HG02642 (cell line): Measurements from ENCODE around the gene CETP.
"Not testable (repeated sequence)": the region's sequence is repeated elsewhere in the genome, so short reads cannot be mapped to it uniquely, and the experiment has no call there.

ENCODE experiments used
- ATAC-seq: cut with Tn5 transposase; IDR thresholded peaks from one replicate; pipeline ENCODE4 v1.9.1; 2021; ENCODE audit warnings: mild to moderate bottlenecking; ENCODE audit not compliant: unreplicated experiment, poor library complexity

The CETP gene

DNA sequence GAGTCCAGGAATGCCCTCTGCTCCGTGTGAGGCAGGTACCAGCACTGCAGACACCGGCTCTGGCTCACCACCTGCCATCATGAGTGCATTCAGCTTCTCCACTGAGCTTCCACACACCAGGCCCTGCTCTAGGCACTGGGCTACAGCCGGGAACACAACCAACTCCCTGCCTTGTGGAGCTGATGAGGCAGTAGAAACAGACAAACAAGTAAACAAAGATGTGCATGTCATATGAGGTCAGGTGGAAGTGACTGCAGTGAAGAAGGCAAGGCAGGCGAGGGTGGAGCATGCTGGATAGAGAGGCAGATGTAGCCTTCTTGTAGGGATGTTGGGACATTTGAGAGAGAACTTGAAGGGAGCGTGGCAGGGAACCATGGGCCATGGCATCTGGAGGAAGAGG, 32.6 kb downstream of the CETP start:
- no peak for ATAC-seq

DNA sequence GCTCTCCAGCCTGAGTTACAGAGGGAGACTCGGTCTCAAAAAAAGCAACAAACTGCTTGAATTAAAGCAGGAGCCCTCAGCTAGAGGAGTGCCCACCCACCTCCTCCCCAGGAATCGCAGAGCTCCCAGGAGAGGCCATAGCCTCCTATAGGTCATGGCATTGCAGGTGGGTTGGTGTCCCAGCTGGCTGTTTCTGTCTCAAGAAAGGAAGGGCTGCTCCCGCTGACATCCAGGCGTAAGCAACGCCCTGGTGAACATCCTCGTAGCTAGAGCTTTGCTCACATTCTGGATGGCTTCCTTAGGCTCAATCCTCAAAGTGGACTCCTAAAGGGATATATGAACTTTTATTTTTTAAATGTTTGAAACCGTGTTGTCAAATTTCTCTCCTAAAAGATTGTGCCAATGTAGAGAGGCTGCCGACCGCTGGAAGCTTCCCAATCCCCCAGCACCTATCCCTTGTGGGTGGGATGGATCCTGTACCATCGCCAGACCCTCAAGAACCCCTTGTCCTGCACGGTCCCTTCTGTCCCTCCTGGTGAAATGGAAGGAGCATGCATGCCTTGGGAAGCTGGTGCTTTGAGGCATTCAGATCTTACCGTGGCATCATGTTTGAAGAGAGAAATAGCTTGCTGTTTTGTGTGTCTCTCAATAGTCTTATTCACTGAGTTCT, 33.5 kb downstream of the CETP start:
- no peak for ATAC-seq

GRCh38 chr16:56997264-56997663, 35.5 kb downstream of the CETP start:
- no peak for ATAC-seq

- no peak for ATAC-seq
Observed at GRCh38 chr16:56997931-56998330, 36.2 kb downstream of the CETP start.

DNA sequence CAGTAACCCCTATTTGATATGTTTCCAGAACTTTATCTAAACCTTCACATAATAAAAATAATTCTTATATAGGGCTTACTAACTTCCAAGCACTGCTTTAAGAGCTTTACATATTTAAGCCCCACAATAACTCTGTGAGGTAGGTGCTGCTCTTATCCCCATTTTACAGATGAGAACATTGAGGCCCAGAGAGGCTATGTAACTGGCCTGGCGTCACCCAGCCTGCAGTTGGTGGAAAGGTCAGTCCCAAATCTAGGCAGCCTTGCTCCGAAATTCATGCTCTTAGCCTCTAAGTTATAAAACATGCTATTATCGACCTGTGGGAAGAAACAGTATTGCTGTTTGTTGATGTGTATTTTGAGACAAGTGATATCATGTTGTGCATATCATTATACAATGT, 36.6 kb downstream of the CETP start:
- no peak for ATAC-seq

DNA sequence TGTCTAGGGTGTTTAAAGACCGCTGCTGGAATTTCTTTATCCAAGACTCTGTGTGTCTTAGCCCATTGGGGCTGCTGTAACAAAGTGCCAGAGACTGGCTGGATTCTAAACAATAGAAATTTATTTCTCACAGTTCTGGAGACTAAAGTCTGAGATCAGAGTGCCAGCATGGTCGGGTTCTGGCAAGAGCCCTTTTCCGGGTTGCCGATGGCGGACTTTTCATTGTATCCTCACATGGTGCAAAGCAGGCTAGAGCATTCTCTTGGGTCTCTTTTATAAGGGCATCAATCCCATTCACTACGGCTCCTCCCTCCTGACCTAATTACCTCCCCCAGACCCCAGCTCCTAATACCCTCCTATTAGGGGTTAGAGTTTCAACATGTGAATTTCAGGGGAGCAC, 37.1 kb downstream of the CETP start:
- no peak for ATAC-seq

DNA sequence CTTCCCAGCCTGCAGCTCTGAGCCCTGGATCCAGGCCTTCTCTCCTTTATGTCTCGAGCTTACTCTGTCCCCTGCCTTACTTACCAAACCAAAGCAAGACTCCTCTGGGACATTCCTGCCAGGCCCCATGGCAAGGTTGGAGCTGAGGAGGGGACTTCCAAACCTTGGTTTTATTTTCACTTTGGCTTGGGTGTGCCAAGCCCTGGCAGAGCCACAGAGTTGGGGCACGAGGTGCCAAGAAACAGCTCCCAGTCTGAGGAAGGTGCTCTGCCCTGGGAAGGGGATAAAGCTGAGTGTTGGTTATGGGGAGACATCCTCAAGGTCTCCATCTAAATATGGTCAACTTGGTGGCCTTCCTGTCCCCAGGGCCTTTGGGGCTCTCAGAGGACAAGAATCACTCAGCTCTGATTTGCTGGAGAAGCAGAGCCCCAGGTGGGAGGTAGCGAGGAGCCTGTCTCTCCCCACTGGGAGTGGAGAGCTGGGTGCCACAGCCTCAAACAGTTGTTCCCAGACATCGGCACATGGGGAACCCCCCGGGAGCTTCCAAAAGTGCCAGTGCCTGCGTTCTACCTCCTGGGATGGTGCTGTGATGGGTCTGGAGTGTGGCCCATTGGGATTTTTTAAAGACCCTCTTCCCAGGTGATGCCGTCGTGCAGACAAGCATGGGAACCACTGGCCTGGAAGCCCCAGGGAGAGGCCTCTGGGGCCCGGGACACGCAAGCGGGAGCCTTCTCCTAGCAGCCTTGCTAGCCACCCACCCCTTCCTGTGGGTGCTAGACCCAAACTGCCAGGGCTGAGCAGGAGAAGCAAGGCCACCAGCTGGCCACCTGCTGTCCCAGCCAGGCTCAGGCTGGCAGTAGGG, 37.9 kb downstream of the CETP start:
- peak; percentile 30 for ATAC-seq

DNA sequence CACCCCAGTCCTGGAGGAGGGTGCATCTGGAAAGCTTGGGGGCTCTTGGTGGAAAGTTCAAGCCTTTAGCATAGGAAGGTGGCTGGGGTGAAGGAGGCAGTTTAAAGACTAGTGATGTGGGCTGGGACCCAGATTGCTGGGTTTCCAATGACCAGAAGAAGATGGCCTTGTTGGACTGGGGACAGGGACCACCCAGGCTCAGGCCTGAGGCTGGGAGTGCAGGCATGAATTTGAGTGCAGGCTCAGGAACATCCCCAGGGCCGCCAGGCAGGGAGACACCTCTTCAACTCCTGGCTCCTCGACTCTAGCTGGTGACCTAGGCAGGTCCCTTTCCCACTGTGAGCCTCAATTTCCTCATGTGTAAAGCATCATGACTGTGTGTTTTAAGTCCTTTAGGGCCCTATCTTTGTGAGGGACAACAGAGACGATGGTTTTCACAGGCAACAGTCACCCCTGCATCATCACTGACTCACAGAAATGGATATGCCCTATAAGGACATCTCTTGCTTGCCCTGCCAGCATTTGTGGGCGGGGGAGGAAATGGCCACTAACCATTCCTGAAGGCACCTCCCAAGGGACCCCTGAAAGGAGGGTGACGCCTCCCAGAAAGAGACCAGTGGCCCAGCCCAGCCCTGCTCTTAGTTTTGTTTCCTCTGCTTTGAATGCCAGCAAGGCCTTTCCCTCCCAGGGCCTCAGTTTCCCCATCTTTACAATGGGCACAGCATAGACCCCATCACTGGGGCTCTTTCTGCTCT, 38.7 kb downstream of the CETP start:
- ATAC-seq = peak; percentile 43

DNA sequence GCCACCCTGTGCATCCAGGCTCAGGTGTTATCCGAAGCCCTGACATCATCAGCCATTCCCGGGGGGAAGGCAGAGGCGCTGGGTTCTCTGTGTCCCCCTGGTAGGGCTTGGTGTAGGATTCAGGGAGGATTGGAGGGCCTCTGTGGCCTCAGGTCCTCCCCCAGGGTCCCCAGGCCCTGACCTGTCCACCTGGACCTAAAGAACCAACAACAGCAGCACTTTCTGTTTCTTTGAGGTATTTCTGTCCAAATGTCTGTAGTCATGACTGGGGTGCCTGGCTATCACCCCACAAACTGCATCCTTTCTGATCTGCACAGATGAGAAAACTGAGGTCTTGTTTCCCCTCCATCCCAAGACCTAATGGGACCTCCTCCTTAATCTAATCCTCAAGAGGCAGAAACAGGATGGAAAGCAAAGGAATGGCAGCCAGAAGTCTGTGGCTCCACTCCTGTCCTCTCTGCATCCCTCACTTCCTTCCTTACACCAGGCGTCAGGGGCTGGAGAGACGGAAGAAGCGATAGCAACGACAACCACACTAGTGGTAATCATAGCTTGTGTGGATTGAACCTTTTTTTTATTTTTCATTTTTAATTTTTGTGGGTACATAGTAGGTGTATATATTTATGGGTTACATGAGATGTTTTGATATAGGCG, 39.4 kb downstream of the CETP start:
- no peak for ATAC-seq

DNA sequence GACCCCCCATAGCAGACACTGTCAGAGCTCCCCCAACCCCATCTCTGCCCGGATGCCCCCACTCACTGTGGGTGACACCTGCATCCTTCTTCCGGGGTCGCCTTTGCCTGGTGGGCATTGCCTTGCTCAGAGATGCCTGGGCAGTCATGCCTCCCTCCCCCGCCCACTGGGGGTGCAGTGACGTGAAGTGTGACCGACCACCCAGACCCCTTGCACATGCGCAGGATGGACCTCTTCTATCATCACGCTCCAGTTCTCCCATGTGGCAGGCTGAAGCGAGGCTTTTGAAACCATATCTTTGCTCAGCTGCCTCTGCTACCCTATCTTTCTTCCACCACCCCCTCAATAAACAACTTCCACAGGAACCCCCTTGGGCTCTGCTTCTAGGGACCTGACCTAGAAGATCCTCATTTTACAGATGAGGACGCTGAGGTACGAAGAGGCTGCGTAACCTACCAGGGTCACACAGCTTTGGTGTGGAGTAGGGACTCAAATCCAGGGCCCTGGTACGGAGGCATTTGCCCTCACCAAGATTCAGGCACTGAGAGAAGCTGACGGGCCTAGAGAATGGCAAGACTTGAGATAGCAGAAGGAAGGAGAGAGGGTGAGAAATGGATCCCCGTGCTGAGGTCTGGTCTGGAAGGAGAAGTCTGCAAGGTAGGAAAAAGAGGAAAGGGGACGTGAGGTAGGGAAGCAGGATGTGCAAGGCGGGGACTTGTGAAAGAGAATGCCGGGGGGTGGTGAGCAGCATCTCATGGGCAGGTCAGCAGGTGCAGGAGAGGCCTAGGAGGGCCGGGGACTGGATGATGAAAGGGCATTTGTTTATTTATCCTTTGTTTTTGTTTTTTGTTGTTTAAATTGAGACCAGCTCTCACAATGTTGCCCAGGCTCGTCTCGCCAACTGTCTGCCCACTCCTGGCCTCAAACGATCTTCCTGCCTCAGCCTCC, 42.0 kb downstream of the CETP start:
- ATAC-seq = no peak

DNA sequence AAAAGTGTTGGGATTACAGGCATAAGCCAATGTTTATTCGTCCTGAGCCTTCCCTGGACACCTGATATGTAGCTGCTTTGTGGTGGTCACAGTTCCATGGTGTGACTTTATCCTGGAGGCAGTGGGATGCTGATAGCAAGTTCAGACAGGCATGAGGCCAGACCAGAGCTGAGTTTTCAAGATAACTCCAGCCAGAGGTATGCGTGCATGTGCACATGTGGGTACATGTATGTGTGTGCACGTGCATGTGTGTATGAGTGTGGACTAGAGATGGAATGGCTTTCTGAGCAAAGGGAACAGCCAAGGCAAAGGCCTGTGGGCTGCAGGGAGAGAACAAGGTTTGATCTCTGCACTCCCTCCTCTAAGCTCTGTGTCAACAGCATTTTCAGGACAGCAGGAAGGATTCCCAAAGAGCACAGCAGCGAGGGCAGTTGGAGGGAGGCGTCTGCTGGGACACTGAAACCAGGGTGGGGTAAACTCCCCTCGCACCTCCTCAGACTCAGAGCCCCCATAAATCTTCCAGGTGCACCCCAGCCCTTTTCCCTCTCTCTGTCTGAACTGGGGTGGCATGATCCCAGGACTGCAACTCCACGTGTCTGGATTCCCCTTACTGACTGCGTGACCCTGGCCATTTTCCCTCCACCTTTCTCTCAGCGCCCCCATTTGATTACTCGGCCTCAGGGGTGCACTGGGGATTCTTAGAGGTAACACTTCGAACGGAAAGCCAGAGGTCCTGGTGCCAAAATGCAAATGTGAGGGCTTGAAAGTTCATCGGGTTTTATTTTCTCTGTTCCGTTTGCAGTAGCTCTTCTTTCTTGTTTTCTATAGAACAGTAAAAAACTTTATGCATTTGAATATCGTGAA, 42.9 kb downstream of the CETP start:
- no peak for ATAC-seq

DNA sequence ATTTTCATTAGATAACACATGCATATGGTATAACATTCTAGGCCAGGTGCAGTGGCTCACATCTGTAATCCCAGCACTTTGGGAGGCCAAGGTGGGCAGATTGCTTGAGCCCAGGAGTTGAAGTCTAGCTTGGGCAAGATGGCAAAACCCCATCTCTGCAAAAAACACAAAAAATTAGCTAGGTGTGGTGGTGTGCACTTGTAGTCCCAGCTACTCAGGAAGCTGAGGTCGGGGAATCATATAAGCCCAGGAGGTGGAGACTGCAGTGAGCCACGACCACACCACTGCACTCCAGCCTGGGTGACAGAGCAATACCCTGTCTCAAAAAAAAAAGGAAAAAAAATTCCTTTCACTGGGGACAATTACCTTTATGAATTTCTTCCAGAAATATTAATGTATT, 43.8 kb downstream of the CETP start:
- ATAC-seq = not testable (repeated sequence)

DNA sequence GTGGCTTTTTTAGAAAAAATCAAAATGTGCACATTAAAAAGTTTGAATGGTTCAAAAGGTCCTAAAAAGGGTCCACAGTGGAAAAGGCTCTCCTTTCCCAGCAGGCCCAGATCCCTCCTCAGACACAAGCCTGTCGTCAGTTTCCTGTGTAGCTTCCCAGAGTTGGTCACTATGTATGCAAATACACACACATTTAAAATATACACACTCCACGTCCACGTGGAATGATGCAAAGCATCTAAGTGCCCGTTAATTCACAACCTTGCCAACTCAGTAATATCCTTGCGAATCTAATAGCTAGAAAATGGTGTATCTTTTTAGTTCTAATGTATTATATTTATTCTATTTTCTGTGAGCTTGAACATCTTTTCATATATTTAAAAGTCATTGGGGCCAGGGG, 45.3 kb downstream of the CETP start:
- ATAC-seq = no peak

DNA sequence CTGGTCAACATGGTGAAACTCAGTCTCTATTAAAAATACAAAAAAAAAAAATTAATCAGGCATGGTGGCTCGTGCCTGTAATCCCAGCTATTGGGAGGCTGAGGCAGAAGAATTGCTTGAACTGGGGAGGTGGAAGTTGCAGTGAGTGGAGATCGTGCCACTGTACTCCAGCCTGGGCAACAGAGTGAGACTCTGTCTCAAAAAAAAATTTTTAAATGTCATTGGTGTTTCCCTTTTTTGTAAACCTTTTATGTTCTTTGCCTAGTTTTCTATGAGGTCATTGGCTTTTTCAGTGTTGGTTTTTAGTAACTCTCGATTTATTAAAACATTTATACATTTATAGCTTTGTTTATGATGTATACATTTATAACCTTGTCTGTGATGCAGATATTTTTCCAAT, 45.8 kb downstream of the CETP start:
- no peak for ATAC-seq

GRCh38 chr16:57008440-57008839, 46.7 kb downstream of the CETP start:
- no peak for ATAC-seq

DNA sequence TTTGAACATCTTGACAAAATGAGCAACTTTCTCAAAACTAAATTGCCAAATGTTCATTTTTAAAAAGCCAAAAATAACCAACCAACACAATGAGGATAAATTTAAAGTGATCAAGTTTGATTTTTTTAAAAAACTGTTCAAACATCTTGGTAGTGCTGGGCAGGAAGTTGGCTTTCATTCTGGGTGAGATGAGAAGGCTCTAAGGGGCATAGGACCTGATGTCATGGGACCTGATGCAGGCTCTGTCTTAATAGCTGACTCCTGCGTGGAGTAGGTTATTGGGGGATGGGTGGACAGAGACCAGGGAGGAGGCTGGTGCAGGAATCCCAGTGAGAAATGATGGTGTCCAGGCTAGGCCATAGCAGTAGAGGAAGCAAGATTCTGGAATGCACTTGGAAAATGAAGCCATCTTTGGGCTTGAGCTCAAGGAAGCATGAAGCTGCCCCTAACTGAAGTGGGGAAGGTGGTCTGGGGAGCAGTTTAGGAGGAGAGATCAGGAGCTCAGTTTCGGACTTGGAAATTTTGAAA, 48.0 kb downstream of the CETP start:
- no peak for ATAC-seq

- no peak for ATAC-seq
Observed at GRCh38 chr16:57012353-57012752, 50.6 kb downstream of the CETP start.

- no peak for ATAC-seq
Observed at GRCh38 chr16:57013229-57013628, 51.5 kb downstream of the CETP start.
